HG03558 (cell line): Measurements from ENCODE around the gene RGS9.
A peak's percentile ranks its signal among the peaks of the same experiment; 100 is the strongest.
"Not testable (repeated sequence)": the region's sequence is repeated elsewhere in the genome, so short reads cannot be mapped to it uniquely, and the experiment has no call there.

Experiments
- ATAC-seq: cut with Tn5 transposase; IDR thresholded peaks from one replicate; pipeline ENCODE4 v1.9.1; 2021; ENCODE audit warnings: moderate number of reproducible peaks; ENCODE audit not compliant: unreplicated experiment; ENCODE audit errors: extremely low read depth

RGS9 gene

GRCh38 chr17:65177901-65178300 is 40.7 kb downstream of the RGS9 start:
- no peak for ATAC-seq

GRCh38 chr17:65180276-65180675 is 43.1 kb downstream of the RGS9 start:
- not testable (repeated sequence) for ATAC-seq

GRCh38 chr17:65180752-65181236 is 43.6 kb downstream of the RGS9 start:
- not testable (repeated sequence) for ATAC-seq

- peak; percentile 55 for ATAC-seq
Observed at GRCh38 chr17:65181237-65182061, 44.3 kb downstream of the RGS9 start.

- ATAC-seq: no peak
Observed at GRCh38 chr17:65182233-65182632, 45.1 kb downstream of the RGS9 start.

GRCh38 chr17:65183736-65184135 is 46.6 kb downstream of the RGS9 start:
- no peak for ATAC-seq

GRCh38 chr17:65184235-65184959 is 47.2 kb downstream of the RGS9 start:
- ATAC-seq: no peak

- ATAC-seq: no peak
Observed at GRCh38 chr17:65185062-65185461, 47.9 kb downstream of the RGS9 start.

GRCh38 chr17:65185668-65186382 is 48.7 kb downstream of the RGS9 start:
- no peak for ATAC-seq

- no peak for ATAC-seq
Observed at GRCh38 chr17:65190467-65191097, 53.4 kb downstream of the RGS9 start.

- ATAC-seq: no peak
Observed at GRCh38 chr17:65191811-65192740, 54.9 kb downstream of the RGS9 start.

GRCh38 chr17:65193305-65193704 is 56.1 kb downstream of the RGS9 start:
- no peak for ATAC-seq

GRCh38 chr17:65193716-65194293 is 56.6 kb downstream of the RGS9 start:
- ATAC-seq: no peak

- ATAC-seq: no peak
Observed at GRCh38 chr17:65194670-65195334, 57.6 kb downstream of the RGS9 start.

GRCh38 chr17:65195716-65196115 is 58.5 kb downstream of the RGS9 start:
- no peak for ATAC-seq

- no peak for ATAC-seq
Observed at GRCh38 chr17:65196617-65197016, 59.4 kb downstream of the RGS9 start.

GRCh38 chr17:65197201-65197600 is 60.0 kb downstream of the RGS9 start:
- no peak for ATAC-seq

- ATAC-seq: no peak
Observed at GRCh38 chr17:65198653-65199382, 61.6 kb downstream of the RGS9 start.
